ENCODE results near the gene GNG12.

DNA sequence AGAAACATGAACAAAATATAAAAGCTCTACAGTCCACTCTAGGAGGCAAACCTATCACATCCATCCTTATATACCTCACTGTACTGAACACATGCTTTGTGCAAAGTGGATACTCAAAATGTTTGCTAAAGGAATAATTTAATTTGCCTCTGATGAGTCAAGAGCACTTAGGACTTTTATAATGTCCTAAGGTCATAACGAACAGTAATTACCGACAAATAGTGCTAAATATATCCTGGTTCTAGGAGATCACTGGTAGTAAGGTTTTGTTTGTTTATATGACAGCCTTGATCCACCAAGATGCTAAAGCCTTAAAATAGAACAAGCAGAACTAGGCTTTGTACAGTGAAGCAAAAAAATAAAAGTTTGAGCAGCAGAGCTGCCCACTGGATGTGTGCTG lies 77.6 kb downstream of the GNG12 start:
- TF ChIP-seq, protein P1, sequence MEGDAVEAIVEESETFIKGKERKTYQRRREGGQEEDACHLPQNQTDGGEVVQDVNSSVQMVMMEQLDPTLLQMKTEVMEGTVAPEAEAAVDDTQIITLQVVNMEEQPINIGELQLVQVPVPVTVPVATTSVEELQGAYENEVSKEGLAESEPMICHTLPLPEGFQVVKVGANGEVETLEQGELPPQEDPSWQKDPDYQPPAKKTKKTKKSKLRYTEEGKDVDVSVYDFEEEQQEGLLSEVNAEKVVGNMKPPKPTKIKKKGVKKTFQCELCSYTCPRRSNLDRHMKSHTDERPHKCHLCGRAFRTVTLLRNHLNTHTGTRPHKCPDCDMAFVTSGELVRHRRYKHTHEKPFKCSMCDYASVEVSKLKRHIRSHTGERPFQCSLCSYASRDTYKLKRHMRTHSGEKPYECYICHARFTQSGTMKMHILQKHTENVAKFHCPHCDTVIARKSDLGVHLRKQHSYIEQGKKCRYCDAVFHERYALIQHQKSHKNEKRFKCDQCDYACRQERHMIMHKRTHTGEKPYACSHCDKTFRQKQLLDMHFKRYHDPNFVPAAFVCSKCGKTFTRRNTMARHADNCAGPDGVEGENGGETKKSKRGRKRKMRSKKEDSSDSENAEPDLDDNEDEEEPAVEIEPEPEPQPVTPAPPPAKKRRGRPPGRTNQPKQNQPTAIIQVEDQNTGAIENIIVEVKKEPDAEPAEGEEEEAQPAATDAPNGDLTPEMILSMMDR (IDR thresholded peaks at IDR 0.05) = no peak
- TF ChIP-seq POLR2A (IDR thresholded peaks at IDR 0.05) = no peak

All from testis (tissue), 2 donors.